Gastroesophageal sphincter (tissue), 4 donors: ENCODE measurements around the gene RRBP1. TPM values are rescaled to one million over a fixed set of nuclear protein-coding genes. Genes with fewer than 3 reads are reported as not detected.

Experiments
- ATAC-seq: fragments of 150-250 bp; one replicate; pipeline ENCODE4 v1.9.1; 2016; ENCODE audit warnings: mild to moderate bottlenecking, moderate library complexity
- H3K27ac ChIP-seq, 4 donors: fragments of 200-600 bp; sonication (generic) in 3 of 4; 1 replicate in 3 of 4; 2 replicates in 1 of 4; pipeline ENCODE4 v1.5.1; 2016 to 2019
- H3K27me3 ChIP-seq: fragments of 200-600 bp; sonication (generic); one replicate; pipeline ENCODE4 v1.5.1; 2019
- H3K36me3 ChIP-seq, 2 donors: fragments of 200-600 bp; sonication (generic); one replicate each; pipeline ENCODE4 v1.5.1; 2019; ENCODE audit warnings: control low read depth in 1 of 2
- H3K4me1 ChIP-seq, 3 donors: fragments of 200-600 bp; sonication (generic); 1 replicate in 2 of 3; 2 replicates in 1 of 3; pipeline ENCODE4 v1.5.1; 2016 to 2019; ENCODE audit warnings: control low read depth in 2 of 3
- H3K4me3 ChIP-seq, 2 donors: fragments of 200-600 bp; sonication (generic); one replicate each; pipeline ENCODE4 v1.5.1; 2019; ENCODE audit warnings: mild to moderate bottlenecking in 1 of 2, moderate library complexity in 1 of 2
- H3K9me3 ChIP-seq, 3 donors: fragments of 200-600 bp; sonication (generic); one replicate each; pipeline ENCODE4 v1.5.1; 2017 to 2019; ENCODE audit warnings: control low read depth in 2 of 3
- CTCF ChIP-seq, 4 experiments: fragments of 200-600 bp in 2 of 4; fragments of 450-650 bp in 2 of 4; sonication (generic) in 1 of 4; IDR thresholded peaks; one replicate each; pipeline ENCODE4 v1.5.1; 2017 to 2019; ENCODE audit warnings: antibody characterized with exemption in 4 of 4, mild to moderate bottlenecking in 2 of 4, moderate library complexity in 2 of 4
- EP300 ChIP-seq: sonication (generic); formaldehyde crosslinking; IDR thresholded peaks from one replicate; pipeline ENCODE4 v1.6.1; 2017; ENCODE audit warnings: antibody characterized with exemption, mild to moderate bottlenecking
- POLR2A ChIP-seq, 2 donors: fragments of 450-650 bp; IDR thresholded peaks; one replicate each; pipeline ENCODE4 v1.6.1; 2017; ENCODE audit warnings: antibody characterized with exemption in 2 of 2, mild to moderate bottlenecking in 2 of 2, moderate library complexity in 1 of 2
- POLR2AphosphoS5 ChIP-seq: sonication (generic); formaldehyde crosslinking; IDR thresholded peaks from one replicate; pipeline ENCODE4 v1.6.1; 2017; ENCODE audit warnings: antibody characterized with exemption
- WGBS, 2 donors: methylation state at CpG; one replicate each; pipeline ENCODE4 v1.1.5; 2018; ENCODE audit warnings: low coverage in 1 of 2; 5-methylcytosine and 5-hydroxymethylcytosine counted together
- total RNA-seq, 4 donors: library from RNA; depleted of rRNA; stranded (reverse); fragments of >200 nt; gene quantifications; one replicate each; pipeline ENCODE4 v1.1.0, GENCODE V29; 2016

RRBP1 gene
- total RNA-seq, 4 donors from 2014 or later: 61.2 to 89.8 (median 64.7) TPM

DNA sequence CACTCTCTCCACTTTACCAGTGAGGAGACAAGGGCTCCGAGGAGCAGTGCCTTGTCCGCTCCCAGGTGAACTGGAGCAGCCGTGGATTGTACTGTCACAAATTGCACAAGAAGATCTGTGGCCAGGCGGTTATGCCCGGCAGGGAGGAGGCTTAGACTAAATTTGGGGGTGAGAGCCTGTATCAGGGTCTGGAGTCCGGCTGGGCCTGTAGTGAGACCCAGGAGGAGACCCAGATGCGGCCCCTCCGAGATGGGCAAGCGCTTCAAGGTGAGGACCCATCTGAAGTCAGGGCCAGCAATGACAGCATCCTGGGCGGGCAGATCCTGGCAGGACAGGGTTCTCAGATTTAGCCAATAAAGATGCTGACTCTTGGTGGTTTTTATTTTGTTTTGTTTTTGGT is 45.3 kb upstream of the RRBP1 start:
- Histone ChIP-seq H3K27ac (no peak overlapping the region), H3K4me1 (no peaks in the 10 kb centered on the region), H3K9me3 (no peaks in the 10 kb centered on the region)

DNA sequence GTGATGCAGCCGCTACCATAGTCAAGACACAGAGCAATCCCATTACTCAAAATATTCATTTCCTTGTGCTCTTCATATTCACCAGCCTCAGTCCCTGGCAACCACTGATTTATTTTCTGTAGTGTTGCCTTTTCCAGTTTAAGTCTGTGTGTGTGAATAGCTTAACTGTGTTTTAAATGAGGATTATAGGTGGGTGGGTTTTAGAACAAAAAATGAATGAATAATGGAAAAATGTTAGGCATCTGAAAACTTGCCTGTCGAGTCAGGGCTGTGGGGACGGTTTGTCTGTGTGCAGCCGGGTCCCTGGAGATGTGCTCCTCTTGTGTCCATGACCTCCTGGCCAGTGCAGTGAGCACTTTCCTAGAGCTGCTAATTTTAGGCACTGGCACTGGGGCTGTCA is 44.9 kb upstream of the RRBP1 start:
- TF ChIP-seq POLR2A (IDR thresholded peaks at IDR 0.05): no peak
- TF ChIP-seq CTCF (IDR thresholded peaks at IDR 0.05): no peak
- no peak for TF ChIP-seq EP300
- Histone ChIP-seq H3K27ac (no peak overlapping the region), H3K4me3 (no peak overlapping the region), H3K9me3 (no peaks in the 10 kb centered on the region), H3K36me3 (no peaks in the 10 kb centered on the region), H3K27me3 (no peaks in the 10 kb centered on the region), H3K4me1 (no peaks in the 10 kb centered on the region)
- no peak for ATAC-seq
- WGBS, 2 donors: 64 to 90% methylated on average over 2 to 4 of the region's 4 CpGs

More for the DNA sequence above, 45.3 kb upstream of the RRBP1 start:
- H3K36me3 ChIP-seq: no peaks in the 10 kb centered on the region
- ATAC-seq: no peak
- 93% methylated on average over 3 to 7 of the region's 10 CpGs for WGBS, 2 donors
- no peak overlapping the region for H3K4me3 ChIP-seq
- H3K27me3 ChIP-seq: no peaks in the 10 kb centered on the region
- TF ChIP-seq POLR2A (IDR thresholded peaks at IDR 0.05): no peak
- TF ChIP-seq CTCF (IDR thresholded peaks at IDR 0.05): no peak
- TF ChIP-seq EP300: no peak
- TF ChIP-seq POLR2AphosphoS5: no peak

GRCh38 chr20:17725094-17725835 is 43.2 kb upstream of the RRBP1 start:
- ATAC-seq: no peak
- H3K4me1 ChIP-seq: no peaks in the 10 kb centered on the region
- WGBS, 2 donors: 76 to 91% methylated on average over 3 to 5 of the region's 13 CpGs

DNA sequence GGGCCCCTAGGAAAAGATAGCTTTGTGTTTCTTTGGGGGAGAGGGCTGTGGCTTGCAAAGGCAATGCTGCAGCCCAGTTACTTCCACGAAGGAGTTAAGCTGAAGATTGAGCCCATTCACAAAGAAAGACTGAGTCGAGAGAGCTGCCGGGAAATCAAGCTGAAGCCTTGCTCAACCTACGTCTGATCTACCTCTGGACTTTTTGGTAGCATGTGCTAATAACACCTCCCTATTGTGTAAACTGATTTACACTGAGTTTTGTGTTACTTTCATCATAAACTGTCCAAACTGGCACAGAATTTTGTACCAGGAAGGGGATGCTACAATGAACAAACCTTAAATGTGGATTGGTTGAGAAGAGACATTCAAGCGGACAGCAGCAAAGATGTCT is 41.3 kb upstream of the RRBP1 start:
- TF ChIP-seq POLR2AphosphoS5 (no peak), CTCF (IDR thresholded peaks at IDR 0.05) (no peak), EP300 (no peak), POLR2A (IDR thresholded peaks at IDR 0.05) (no peak)
- Histone ChIP-seq H3K27me3 (no peaks in the 10 kb centered on the region), H3K4me3 (no peak overlapping the region), H3K4me1 (no peaks in the 10 kb centered on the region), H3K36me3 (no peaks in the 10 kb centered on the region), H3K9me3 (no peaks in the 10 kb centered on the region), H3K27ac (no peak overlapping the region)
- no peak for ATAC-seq
- 96 to 97% methylated on average over 4 of the region's 5 CpGs for WGBS, 2 donors

More at GRCh38 chr20:17725094-17725835, 43.2 kb upstream of the RRBP1 start:
- Histone ChIP-seq H3K27me3 (no peaks in the 10 kb centered on the region), H3K4me3 (no peak overlapping the region), H3K27ac (no peak overlapping the region), H3K9me3 (no peaks in the 10 kb centered on the region), H3K36me3 (no peaks in the 10 kb centered on the region)
- TF ChIP-seq EP300: no peak
- TF ChIP-seq POLR2AphosphoS5: no peak
- TF ChIP-seq CTCF (IDR thresholded peaks at IDR 0.05): no peak
- no peak for TF ChIP-seq POLR2A (IDR thresholded peaks at IDR 0.05)
